ENCODE data around the gene GLP2R.

GRCh38 chr17:9860851-9861250 is 35.1 kb downstream of the GLP2R start:
- TF ChIP-seq, protein P1, sequence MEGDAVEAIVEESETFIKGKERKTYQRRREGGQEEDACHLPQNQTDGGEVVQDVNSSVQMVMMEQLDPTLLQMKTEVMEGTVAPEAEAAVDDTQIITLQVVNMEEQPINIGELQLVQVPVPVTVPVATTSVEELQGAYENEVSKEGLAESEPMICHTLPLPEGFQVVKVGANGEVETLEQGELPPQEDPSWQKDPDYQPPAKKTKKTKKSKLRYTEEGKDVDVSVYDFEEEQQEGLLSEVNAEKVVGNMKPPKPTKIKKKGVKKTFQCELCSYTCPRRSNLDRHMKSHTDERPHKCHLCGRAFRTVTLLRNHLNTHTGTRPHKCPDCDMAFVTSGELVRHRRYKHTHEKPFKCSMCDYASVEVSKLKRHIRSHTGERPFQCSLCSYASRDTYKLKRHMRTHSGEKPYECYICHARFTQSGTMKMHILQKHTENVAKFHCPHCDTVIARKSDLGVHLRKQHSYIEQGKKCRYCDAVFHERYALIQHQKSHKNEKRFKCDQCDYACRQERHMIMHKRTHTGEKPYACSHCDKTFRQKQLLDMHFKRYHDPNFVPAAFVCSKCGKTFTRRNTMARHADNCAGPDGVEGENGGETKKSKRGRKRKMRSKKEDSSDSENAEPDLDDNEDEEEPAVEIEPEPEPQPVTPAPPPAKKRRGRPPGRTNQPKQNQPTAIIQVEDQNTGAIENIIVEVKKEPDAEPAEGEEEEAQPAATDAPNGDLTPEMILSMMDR (IDR thresholded peaks at IDR 0.05 in 4 of 5, conservative IDR thresholded peaks at IDR 0.05 in 1 of 5): no peak
- no peak for TF ChIP-seq POLR2A (IDR thresholded peaks at IDR 0.05)

All from gastrocnemius medialis (tissue), 4 donors.